Measurements from ENCODE around the gene NR2F1.
A peak's percentile ranks its signal among the peaks of the same experiment; 100 is the strongest.

GRCh38 chr5:93582677-93583438, at the start of gene NR2F1:
- TF ChIP-seq CTCF (conservative IDR thresholded peaks at IDR 0.05) (peak; percentile 79), EZH2 (IDR thresholded peaks at IDR 0.05; ENCODE audit: low read depth) (no peak)
